ENCODE measurements around the gene GDNF.

DNA sequence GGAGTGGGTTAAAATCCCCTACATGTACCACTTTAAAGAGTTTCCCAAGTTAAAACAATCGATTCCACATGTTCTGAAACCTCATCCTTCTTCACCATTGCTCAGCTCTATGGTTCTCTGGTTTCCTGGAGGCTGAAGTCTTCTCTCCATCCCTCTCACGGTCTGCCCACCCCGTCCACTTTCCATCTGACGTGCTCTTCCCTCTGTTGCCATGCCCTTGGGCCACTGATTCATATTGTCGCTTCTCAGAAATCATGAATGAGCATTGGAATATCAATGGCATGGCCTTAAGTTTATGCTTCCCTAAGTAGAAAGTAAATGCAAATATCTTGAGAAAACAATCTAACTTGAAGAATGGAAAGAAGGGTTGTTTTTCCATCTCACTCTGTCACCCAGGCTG is 30.9 kb downstream of the GDNF start:
- TF ChIP-seq, protein P1, sequence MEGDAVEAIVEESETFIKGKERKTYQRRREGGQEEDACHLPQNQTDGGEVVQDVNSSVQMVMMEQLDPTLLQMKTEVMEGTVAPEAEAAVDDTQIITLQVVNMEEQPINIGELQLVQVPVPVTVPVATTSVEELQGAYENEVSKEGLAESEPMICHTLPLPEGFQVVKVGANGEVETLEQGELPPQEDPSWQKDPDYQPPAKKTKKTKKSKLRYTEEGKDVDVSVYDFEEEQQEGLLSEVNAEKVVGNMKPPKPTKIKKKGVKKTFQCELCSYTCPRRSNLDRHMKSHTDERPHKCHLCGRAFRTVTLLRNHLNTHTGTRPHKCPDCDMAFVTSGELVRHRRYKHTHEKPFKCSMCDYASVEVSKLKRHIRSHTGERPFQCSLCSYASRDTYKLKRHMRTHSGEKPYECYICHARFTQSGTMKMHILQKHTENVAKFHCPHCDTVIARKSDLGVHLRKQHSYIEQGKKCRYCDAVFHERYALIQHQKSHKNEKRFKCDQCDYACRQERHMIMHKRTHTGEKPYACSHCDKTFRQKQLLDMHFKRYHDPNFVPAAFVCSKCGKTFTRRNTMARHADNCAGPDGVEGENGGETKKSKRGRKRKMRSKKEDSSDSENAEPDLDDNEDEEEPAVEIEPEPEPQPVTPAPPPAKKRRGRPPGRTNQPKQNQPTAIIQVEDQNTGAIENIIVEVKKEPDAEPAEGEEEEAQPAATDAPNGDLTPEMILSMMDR (conservative IDR thresholded peaks at IDR 0.05): no peak
- no peak for TF ChIP-seq EZH2 (IDR thresholded peaks at IDR 0.05; ENCODE audit: low read depth)
